ENCODE results near the gene SNAP47.

SNAP47 gene

GRCh38 chr1:227768640-227769039 lies 33.4 kb downstream of the SNAP47 start:
- no peak for DNase-seq (ENCODE audit: low spot score)

GRCh38 chr1:227769047-227769935 lies 34.1 kb downstream of the SNAP47 start:
- no peak for DNase-seq (ENCODE audit: low spot score)

GRCh38 chr1:227769936-227770494 lies 34.8 kb downstream of the SNAP47 start:
- DNase-seq (ENCODE audit: low spot score) = no peak

- no peak for DNase-seq (ENCODE audit: low spot score)
Measured at GRCh38 chr1:227770812-227771211, 35.6 kb downstream of the SNAP47 start.

- DNase-seq (ENCODE audit: low spot score) = no peak
Measured at GRCh38 chr1:227771326-227771725, 36.1 kb downstream of the SNAP47 start.

- DNase-seq (ENCODE audit: low spot score) = no peak
Measured at GRCh38 chr1:227771771-227772170, 36.5 kb downstream of the SNAP47 start.

- no peak for DNase-seq (ENCODE audit: low spot score)
Measured at GRCh38 chr1:227773558-227773957, 38.3 kb downstream of the SNAP47 start.

GRCh38 chr1:227774051-227774731 lies 39.0 kb downstream of the SNAP47 start:
- DNase-seq (ENCODE audit: low spot score) = no peak

GRCh38 chr1:227774821-227775661 lies 39.8 kb downstream of the SNAP47 start:
- DNase-seq (ENCODE audit: low spot score) = peak; percentile 55

- no peak for DNase-seq (ENCODE audit: low spot score)
Measured at GRCh38 chr1:227775841-227776240, 40.6 kb downstream of the SNAP47 start.

GRCh38 chr1:227776331-227776771 lies 41.1 kb downstream of the SNAP47 start:
- peak; percentile 92 for DNase-seq (ENCODE audit: low spot score)

- no peak for DNase-seq (ENCODE audit: low spot score)
Measured at GRCh38 chr1:227777156-227777555, 41.9 kb downstream of the SNAP47 start.

GRCh38 chr1:227777646-227778045 lies 42.4 kb downstream of the SNAP47 start:
- no peak for DNase-seq (ENCODE audit: low spot score)

- peak; percentile 75 for DNase-seq (ENCODE audit: low spot score)
Measured at GRCh38 chr1:227778401-227778947, 43.2 kb downstream of the SNAP47 start.

GRCh38 chr1:227779021-227779441 lies 43.8 kb downstream of the SNAP47 start:
- no peak for DNase-seq (ENCODE audit: low spot score)

GRCh38 chr1:227779685-227780084 lies 44.5 kb downstream of the SNAP47 start:
- no peak for DNase-seq (ENCODE audit: low spot score)

GRCh38 chr1:227780101-227781044 lies 45.1 kb downstream of the SNAP47 start:
- no peak for DNase-seq (ENCODE audit: low spot score)

GRCh38 chr1:227781314-227781930 lies 46.2 kb downstream of the SNAP47 start:
- DNase-seq (ENCODE audit: low spot score) = no peak

- DNase-seq (ENCODE audit: low spot score) = no peak
Measured at GRCh38 chr1:227782226-227782625, 47.0 kb downstream of the SNAP47 start.
